PC-3 (cell line): Measurements from ENCODE around the gene CRYGN. TPM values are rescaled to one million over a fixed set of nuclear protein-coding genes. Genes with fewer than 3 reads are reported as not detected.

ENCODE experiments used
- ATAC-seq: fragments of 200-7000 bp; cut with Tn5 transposase; 2 replicates; pipeline ENCODE4 v1.9.1; 2020; ENCODE audit warnings: mild to moderate bottlenecking, moderate library complexity
- BruUV-seq: library from RNA; stranded (reverse); fragments of 400-500 nt; replicated peaks from 2 replicates; lab custom pipeline; 2021; lab: Mats Ljungman, UMichigan
- CTCF ChIA-PET: fragments of 300-600 bp; sonication (Branson Sonifier 250); formaldehyde crosslinking; loops from one replicate; lab custom pipeline; 2022; ENCODE audit warnings: antibody characterized with exemption; lab: Charles Lee
- POLR2A ChIA-PET: fragments of 300-600 bp; sonication (Branson Sonifier 250); formaldehyde crosslinking; loops from one replicate; lab custom pipeline; 2022; ENCODE audit warnings: antibody characterized with exemption; ENCODE audit not compliant: unreplicated experiment; lab: Charles Lee
- DNase-seq: peaks from one replicate; pipeline ENCODE4 v3.0.0-alpha.2; 2015
- H2AFZ ChIP-seq: fragments of 300-600 bp; sonication (generic); 2 replicates; pipeline ENCODE4 v1.6.0; 2016; ENCODE audit warnings: antibody characterized with exemption, low read length
- H3F3A ChIP-seq: fragments of 300-600 bp; sonication (generic); one replicate; pipeline ENCODE4 v1.6.0; 2017; ENCODE audit warnings: antibody characterized with exemption, low read length, control low read depth, mild to moderate bottlenecking; ENCODE audit not compliant: unreplicated experiment
- H3K27ac ChIP-seq: fragments of 300-600 bp; sonication (generic); 2 replicates; pipeline ENCODE4 v1.5.1; 2016; ENCODE audit warnings: mild to moderate bottlenecking, low read length
- H3K27me3 ChIP-seq: fragments of 300-600 bp; sonication (generic); 2 replicates; pipeline ENCODE4 v1.6.1; 2016; ENCODE audit warnings: low read length, mixed read lengths
- H3K36me3 ChIP-seq: fragments of 300-600 bp; sonication (generic); 2 replicates; pipeline ENCODE4 v1.6.1; 2016; ENCODE audit warnings: low read depth, mixed run types, low read length, mixed read lengths
- H3K4me1 ChIP-seq: fragments of 300-600 bp; sonication (generic); 2 replicates; pipeline ENCODE4 v1.5.1; 2016; ENCODE audit warnings: low read length; ENCODE audit not compliant: insufficient read depth
- H3K4me2 ChIP-seq: fragments of 300-600 bp; sonication (generic); 2 replicates; pipeline ENCODE4 v1.6.0; 2016; ENCODE audit warnings: low read length
- H3K4me3 ChIP-seq: fragments of 300-600 bp; sonication (generic); 2 replicates; pipeline ENCODE4 v1.5.1; 2016; ENCODE audit warnings: mild to moderate bottlenecking, low read length, mixed read lengths
- H3K79me2 ChIP-seq: fragments of 300-600 bp; sonication (generic); 2 replicates; pipeline ENCODE4 v1.6.1; 2017; ENCODE audit warnings: low read length, mixed read lengths
- H3K9ac ChIP-seq: fragments of 300-600 bp; sonication (generic); 2 replicates; pipeline ENCODE4 v1.6.0; 2016; ENCODE audit warnings: mild to moderate bottlenecking, low read length
- H3K9me2 ChIP-seq: fragments of 300-600 bp; sonication (generic); replicated peaks from 2 replicates; pipeline ENCODE4 v1.6.1; 2016; ENCODE audit warnings: mixed run types, low read length, mixed read lengths
- H3K9me3 ChIP-seq: fragments of 300-600 bp; sonication (generic); 2 replicates; pipeline ENCODE4 v1.6.1; 2016; ENCODE audit warnings: low read length, mixed read lengths
- H4K20me1 ChIP-seq: fragments of 300-600 bp; sonication (generic); 2 replicates; pipeline ENCODE4 v1.6.1; 2016; ENCODE audit warnings: low read length, mixed read lengths
- EZH2 ChIP-seq: fragments of 300-600 bp; sonication (generic); IDR thresholded peaks from one replicate; pipeline ENCODE4 v1.6.1; 2017; ENCODE audit warnings: antibody characterized with exemption, mild to moderate bottlenecking, low read length; ENCODE audit not compliant: unreplicated experiment
- EZH2phosphoT487 ChIP-seq: fragments of 300-600 bp; sonication (generic); IDR thresholded peaks from 2 replicates; pipeline ENCODE4 v1.6.1; 2018; ENCODE audit warnings: mild to moderate bottlenecking, antibody characterized with exemption, low read length, borderline replicate concordance
- intact Hi-C: fragments of 100-400 bp; cut with micrococcal nuclease; formaldehyde crosslinking; loops from 2 replicates; pipeline ENCODE4 v1.9.0; 2023
- total RNA-seq: library from RNA; depleted of rRNA; stranded (reverse); fragments of >200 nt; gene quantifications from 2 replicates; pipeline ENCODE4 v1.2.3, GENCODE V29; 2014
- TF ChIP-seq, protein P1 (sequence below): fragments of 300-600 bp; sonication (generic); conservative IDR thresholded peaks from 2 replicates; pipeline ENCODE4 v1.5.1; 2017; ENCODE audit warnings: antibody characterized with exemption, low read depth, mild to moderate bottlenecking, low read length

CRYGN gene
- total RNA-seq, 1 experiment from 2014 or later = 0.11 TPM

DNA sequence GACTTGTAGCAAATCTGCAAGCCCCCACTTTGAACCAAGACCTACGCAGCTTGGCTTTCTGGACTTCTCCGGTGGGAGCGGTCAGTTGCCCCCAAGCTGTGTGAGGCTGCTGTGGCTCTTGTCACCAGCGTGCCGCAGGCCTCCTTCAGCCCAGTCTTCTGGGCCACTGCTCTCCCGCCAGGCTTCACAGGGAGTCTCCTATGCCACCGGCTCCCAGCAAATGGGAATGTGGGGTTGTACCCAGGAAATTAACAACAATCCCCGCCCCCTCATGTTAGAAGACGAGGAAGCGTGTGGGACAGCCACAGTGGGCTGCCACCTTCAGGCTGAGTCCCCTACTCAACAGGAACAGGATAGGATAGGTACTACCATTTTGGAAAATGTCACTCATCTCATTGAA, 34.4 kb downstream of the CRYGN start:
- no peaks in the 10 kb centered on the region for H3K27me3 ChIP-seq
- no peaks in the 10 kb centered on the region for H3K9me3 ChIP-seq
- no peaks in the 10 kb centered on the region for H3K36me3 ChIP-seq
- H3K27ac ChIP-seq = no peak overlapping the region
- no peak overlapping the region for H3K9ac ChIP-seq
- ATAC-seq (no peak), DNase-seq (no peak)
- H2AFZ ChIP-seq = no peak overlapping the region
- no peak overlapping the region for H3K4me2 ChIP-seq
- H3K79me2 ChIP-seq = no peaks in the 10 kb centered on the region
- POLR2A ChIA-PET = no interaction called here
- no TSS peak for BruUV-seq
- H3F3A ChIP-seq = no peaks in the 10 kb centered on the region
- intact Hi-C loops = no loop called here
- TF ChIP-seq, protein P1, sequence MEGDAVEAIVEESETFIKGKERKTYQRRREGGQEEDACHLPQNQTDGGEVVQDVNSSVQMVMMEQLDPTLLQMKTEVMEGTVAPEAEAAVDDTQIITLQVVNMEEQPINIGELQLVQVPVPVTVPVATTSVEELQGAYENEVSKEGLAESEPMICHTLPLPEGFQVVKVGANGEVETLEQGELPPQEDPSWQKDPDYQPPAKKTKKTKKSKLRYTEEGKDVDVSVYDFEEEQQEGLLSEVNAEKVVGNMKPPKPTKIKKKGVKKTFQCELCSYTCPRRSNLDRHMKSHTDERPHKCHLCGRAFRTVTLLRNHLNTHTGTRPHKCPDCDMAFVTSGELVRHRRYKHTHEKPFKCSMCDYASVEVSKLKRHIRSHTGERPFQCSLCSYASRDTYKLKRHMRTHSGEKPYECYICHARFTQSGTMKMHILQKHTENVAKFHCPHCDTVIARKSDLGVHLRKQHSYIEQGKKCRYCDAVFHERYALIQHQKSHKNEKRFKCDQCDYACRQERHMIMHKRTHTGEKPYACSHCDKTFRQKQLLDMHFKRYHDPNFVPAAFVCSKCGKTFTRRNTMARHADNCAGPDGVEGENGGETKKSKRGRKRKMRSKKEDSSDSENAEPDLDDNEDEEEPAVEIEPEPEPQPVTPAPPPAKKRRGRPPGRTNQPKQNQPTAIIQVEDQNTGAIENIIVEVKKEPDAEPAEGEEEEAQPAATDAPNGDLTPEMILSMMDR = no peak
- TF ChIP-seq EZH2 (no peak), EZH2phosphoT487 (no peak)
- no peaks in the 10 kb centered on the region for H3K9me2 ChIP-seq
- H3K4me1 ChIP-seq = no peaks in the 10 kb centered on the region
- H3K4me3 ChIP-seq = no peak overlapping the region
- no peaks in the 10 kb centered on the region for H4K20me1 ChIP-seq
- CTCF ChIA-PET = no interaction called here

DNA sequence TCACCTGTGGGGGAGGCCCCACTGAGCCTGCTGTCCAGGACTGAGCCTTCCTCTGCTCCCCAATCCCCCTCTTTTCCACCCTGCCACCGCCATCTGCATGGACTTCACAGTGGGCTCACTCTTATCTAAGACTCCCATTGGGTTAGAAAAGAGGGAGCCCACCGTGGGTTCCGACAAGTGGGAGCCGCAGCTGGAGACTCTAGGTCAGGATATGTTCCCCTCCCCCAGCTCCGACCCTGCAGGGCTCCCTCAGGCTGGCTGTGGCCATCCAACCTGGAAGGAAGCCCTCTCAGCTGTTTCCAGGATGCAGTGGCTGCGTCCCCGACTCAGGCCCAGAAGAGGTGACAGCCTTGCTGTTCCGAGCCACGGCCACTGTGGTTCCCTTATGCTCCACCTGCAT, 34.9 kb downstream of the CRYGN start:
- Histone ChIP-seq H3K27me3 (no peaks in the 10 kb centered on the region), H3K9me2 (no peaks in the 10 kb centered on the region), H3K27ac (no peak overlapping the region), H3K4me2 (no peak overlapping the region), H3K79me2 (no peaks in the 10 kb centered on the region), H2AFZ (no peak overlapping the region), H3K4me1 (no peaks in the 10 kb centered on the region), H4K20me1 (no peaks in the 10 kb centered on the region), H3K9ac (no peak overlapping the region), H3K36me3 (no peaks in the 10 kb centered on the region), H3K4me3 (no peak overlapping the region), H3K9me3 (no peaks in the 10 kb centered on the region), H3F3A (no peaks in the 10 kb centered on the region)
- DNase-seq = no peak
- TF ChIP-seq EZH2 = no peak
- CTCF ChIA-PET = no interaction called here
- intact Hi-C loops = no loop called here
- ATAC-seq = no peak
- BruUV-seq = no TSS peak
- POLR2A ChIA-PET = no interaction called here

DNA sequence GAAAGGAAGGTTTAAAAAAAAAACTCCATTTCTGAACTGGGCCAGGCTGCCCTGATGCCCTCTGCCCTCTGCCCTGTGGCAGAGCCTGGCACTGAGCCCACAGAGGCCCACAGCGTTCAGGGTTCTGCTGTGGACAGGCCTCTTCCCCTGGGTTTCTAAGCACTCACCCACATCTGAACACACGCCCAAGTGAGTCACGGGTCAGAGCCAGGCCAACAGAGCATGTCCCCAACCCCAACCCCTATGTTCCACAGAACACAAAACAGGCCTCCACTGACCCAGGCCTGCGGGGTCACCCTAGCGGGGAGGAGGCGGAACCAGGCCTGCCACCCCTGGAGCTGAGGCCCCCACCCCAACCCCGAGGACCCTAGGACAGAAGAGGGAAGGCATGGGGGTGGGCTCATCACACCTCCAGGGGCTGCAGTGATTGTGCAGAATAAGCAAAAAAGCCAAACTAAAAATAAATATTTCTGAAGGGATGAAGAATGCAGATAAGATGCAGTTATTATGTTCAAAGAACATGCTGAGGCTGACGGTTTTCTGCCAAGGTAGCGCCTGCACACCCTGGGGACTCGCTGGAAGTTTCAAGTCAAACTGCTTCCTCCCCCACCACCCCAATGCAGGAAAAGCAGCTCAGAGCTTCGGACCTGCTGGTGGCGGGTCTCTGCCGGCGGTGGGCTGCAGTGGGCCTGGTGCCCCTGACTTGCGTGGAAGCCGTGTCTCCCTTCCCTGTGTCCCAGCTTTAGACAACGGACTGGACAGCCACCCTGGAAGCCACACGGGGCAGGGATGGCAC, 35.5 kb downstream of the CRYGN start:
- ATAC-seq (peak; percentile 54; the same call in 1 of the 2 replicates), DNase-seq (no peak)
- no peaks in the 10 kb centered on the region for H3K4me1 ChIP-seq
- no peak overlapping the region for H3K27ac ChIP-seq
- H3K36me3 ChIP-seq = no peaks in the 10 kb centered on the region
- no peaks in the 10 kb centered on the region for H3F3A ChIP-seq
- no TSS peak for BruUV-seq
- no peaks in the 10 kb centered on the region for H3K9me2 ChIP-seq
- H3K79me2 ChIP-seq = no peaks in the 10 kb centered on the region
- ChIA-PET POLR2A (no interaction called here), CTCF (no interaction called here)
- intact Hi-C loops = no loop called here
- H3K4me2 ChIP-seq = no peak overlapping the region
- H3K9ac ChIP-seq = no peak overlapping the region
- no peaks in the 10 kb centered on the region for H3K27me3 ChIP-seq
- no peak overlapping the region for H3K4me3 ChIP-seq
- H4K20me1 ChIP-seq = no peaks in the 10 kb centered on the region
- TF ChIP-seq, protein P1 = no peak
- TF ChIP-seq EZH2 = no peak
- no peak for TF ChIP-seq EZH2phosphoT487
- H2AFZ ChIP-seq = no peak overlapping the region
- no peaks in the 10 kb centered on the region for H3K9me3 ChIP-seq
